Measurements from ENCODE around the gene PRM2. TPM values are rescaled to one million over a fixed set of nuclear protein-coding genes. Genes with fewer than 3 reads are reported as not detected.
A peak's percentile ranks its signal among the peaks of the same experiment; 100 is the strongest.

Gene PRM2
- total RNA-seq, 1 experiment from 2014 or later = not detected

DNA sequence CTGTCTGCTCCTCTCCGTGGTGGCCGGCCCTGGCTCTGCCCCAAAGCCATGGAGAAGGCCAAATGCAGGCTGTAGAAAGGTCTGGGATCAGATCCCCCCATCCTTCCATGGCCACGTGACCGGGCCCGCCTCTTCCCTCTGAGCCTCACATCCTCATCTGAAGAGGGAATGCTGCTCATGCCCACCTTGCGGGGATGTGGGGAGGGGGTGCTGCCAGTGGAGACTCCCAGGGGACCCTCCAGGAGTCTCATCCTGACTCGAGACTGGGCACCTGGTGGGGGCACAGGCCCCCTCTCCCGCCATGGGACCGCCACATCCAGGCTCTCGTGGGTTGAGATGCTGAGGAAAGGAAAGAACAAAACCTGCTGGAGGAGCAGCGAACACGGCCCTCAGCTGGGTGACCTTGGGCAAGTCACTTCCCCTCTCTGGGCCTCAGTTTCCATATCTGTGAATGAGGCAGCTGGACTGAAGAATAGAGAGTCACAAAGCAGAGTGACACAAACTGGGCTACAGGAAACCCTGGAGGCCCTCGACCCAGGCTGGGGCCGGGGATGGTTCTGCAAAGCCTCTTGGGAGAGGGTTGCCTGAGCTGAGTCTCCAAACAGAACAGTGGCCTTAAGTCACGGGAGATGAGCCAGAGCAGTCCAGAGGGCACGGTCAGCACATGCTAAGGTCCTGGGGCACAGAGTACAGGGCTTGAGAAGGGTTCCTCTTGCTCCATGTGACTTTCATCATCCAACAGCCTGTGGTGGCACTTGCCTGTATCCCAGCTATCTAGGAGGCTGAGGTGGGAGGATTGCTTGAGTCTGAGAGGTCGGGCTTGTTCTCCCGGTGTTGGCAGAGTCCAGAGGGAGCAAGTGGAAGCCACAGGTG, 50.4 kb downstream of the PRM2 start:
- H3K4me3 Mint-ChIP-seq = no peak overlapping the region
- Histone ChIP-seq H3K23me2 (ENCODE audit: insufficient read length, low read depth, low read length, poor library complexity, severe bottlenecking) (no peaks in the 10 kb centered on the region), H3K9ac (ENCODE audit: extremely low read depth, insufficient read length, low read length) (no peak overlapping the region), H4K5ac (ENCODE audit: insufficient read length, low read depth, low read length) (no peak overlapping the region), H3K9me3 (ENCODE audit: control insufficient read depth, low read depth, low read length) (no peaks in the 10 kb centered on the region), H2AK5ac (ENCODE audit: insufficient read length, low read length) (no peak overlapping the region), H3K14ac (ENCODE audit: insufficient read depth, low read length) (no peak overlapping the region), H2BK120ac (ENCODE audit: low read depth, low read length, poor library complexity, severe bottlenecking) (no peak overlapping the region), H3T11ph (ENCODE audit: low read length) (no peak overlapping the region), H3K56ac (ENCODE audit: insufficient read length, low read depth, low read length) (no peak overlapping the region), H3K4ac (ENCODE audit: low read depth, low read length) (no peak overlapping the region), H2AFZ (ENCODE audit: low read length) (no peak overlapping the region), H3K27ac (ENCODE audit: insufficient read length, low read depth, low read length) (no peak overlapping the region), H2BK5ac (ENCODE audit: insufficient read length, low read length) (no peak overlapping the region), H3K79me1 (ENCODE audit: insufficient read depth, low read depth, low read length, poor library complexity, severe bottlenecking) (no peaks in the 10 kb centered on the region), H2BK12ac (ENCODE audit: insufficient read length, low read depth, low read length) (no peak overlapping the region), H3K4me2 (ENCODE audit: insufficient read depth, insufficient read length, low read length) (no peak overlapping the region), H3K4me1 (ENCODE audit: insufficient read depth, low read length) (no peaks in the 10 kb centered on the region), H4K8ac (replicated peaks; ENCODE audit: insufficient read length, low read depth, low read length) (no peak overlapping the region), H3K18ac (ENCODE audit: insufficient read length, low read depth, low read length) (no peak overlapping the region), H3K79me2 (ENCODE audit: insufficient read depth, low read length) (no peaks in the 10 kb centered on the region), H2BK20ac (ENCODE audit: low read depth, low read length, poor library complexity, severe bottlenecking) (no peak overlapping the region), H2BK15ac (ENCODE audit: low read depth, low read length) (no peak overlapping the region), H3K27me3 (ENCODE audit: insufficient read depth, low read length) (no peaks in the 10 kb centered on the region), H4K91ac (ENCODE audit: insufficient read length, low read depth, low read length) (no peak overlapping the region), H4K20me1 (ENCODE audit: control insufficient read depth, insufficient read depth, insufficient read length) (no peaks in the 10 kb centered on the region), H3K23ac (ENCODE audit: insufficient read length, low read depth, low read length) (no peak overlapping the region)
- WGBS (ENCODE audit: extremely low coverage, insufficient read length, low lambda C conversion rate) = no CpG with 5 or more reads among the region's 18 CpGs
- no peaks in the 10 kb centered on the region for H3K36me3 Mint-ChIP-seq (ENCODE audit: insufficient read depth in 1 of 3, low read depth in 3 of 3)
- DNase-seq = no peak
- peaks cover 6% of the 10 kb centered on the region; the same call in 1 of the 2 replicates for H3K27me3 Mint-ChIP-seq (ENCODE audit: low read depth)
- H3K9me3 Mint-ChIP-seq = no peaks in the 10 kb centered on the region
- 0 out of 4 replicates have a peak, but pooled peaks cover 2 to 5% of the 10 kb centered on the region in 2 experiments for H3K4me1 Mint-ChIP-seq
- H3K27ac Mint-ChIP-seq = peak overlapping the region in 1 of 3 experiments; percentile 77; a peak in 1 of 7 replicates
- TF ChIP-seq, protein P1, sequence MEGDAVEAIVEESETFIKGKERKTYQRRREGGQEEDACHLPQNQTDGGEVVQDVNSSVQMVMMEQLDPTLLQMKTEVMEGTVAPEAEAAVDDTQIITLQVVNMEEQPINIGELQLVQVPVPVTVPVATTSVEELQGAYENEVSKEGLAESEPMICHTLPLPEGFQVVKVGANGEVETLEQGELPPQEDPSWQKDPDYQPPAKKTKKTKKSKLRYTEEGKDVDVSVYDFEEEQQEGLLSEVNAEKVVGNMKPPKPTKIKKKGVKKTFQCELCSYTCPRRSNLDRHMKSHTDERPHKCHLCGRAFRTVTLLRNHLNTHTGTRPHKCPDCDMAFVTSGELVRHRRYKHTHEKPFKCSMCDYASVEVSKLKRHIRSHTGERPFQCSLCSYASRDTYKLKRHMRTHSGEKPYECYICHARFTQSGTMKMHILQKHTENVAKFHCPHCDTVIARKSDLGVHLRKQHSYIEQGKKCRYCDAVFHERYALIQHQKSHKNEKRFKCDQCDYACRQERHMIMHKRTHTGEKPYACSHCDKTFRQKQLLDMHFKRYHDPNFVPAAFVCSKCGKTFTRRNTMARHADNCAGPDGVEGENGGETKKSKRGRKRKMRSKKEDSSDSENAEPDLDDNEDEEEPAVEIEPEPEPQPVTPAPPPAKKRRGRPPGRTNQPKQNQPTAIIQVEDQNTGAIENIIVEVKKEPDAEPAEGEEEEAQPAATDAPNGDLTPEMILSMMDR (conservative IDR thresholded peaks at IDR 0.05) = no peak

Small RNA genes lying within 50 kb of the gene (microRNA-seq; reads per million reads assigned to microRNA genes)
- not detected for gene MIR548H2 (ENCODE audit: borderline microRNAs expressed)

Other genes starting within 250 kb of the PRM2 start
- 11.0 and 11.5 TPM in 2 replicates for gene SOCS1, start 20.3 kb downstream of the PRM2 start, total RNA-seq (2021)
- gene TNP2, start 7.2 kb downstream of the PRM2 start, total RNA-seq (2021) = not detected in 2 replicates
- gene PRM3, start 2.9 kb downstream of the PRM2 start, total RNA-seq (2021) = not detected in 2 replicates
- not detected in 2 replicates for gene PRM1, start 4.8 kb upstream of the PRM2 start, total RNA-seq (2021)
- gene RMI2, start 69.0 kb upstream of the PRM2 start, total RNA-seq (2021) = 55.7 and 57.6 TPM in 2 replicates

Measured in H9 (cell line).